ENCODE data around the gene CEACAM16. TPM values are rescaled to one million over a fixed set of nuclear protein-coding genes. Genes with fewer than 3 reads are reported as not detected.

The CEACAM16 gene
- total RNA-seq, 2 experiments from 2014 or later, result not detected

GRCh38 chr19:44749292-44749691, 50.3 kb downstream of the CEACAM16 start:
- ChIA-PET CTCF (interaction anchor here (0.6 to 2.0 kb wide), 3 partner anchors 22 to 768 kb away, joined by 3 to 6 read pairs (median 6); no protein-coding TSS in a partner anchor), POLR2A (interaction anchor here (0.6 kb wide), 2 partner anchors 18 to 21 kb away, joined by 3 to 8 read pairs; no protein-coding TSS in a partner anchor)

- ChIA-PET POLR2A (no interaction called here), CTCF (interaction anchor here (0.6 to 2.0 kb wide), 4 partner anchors 21 to 767 kb away, joined by 3 to 6 read pairs (median 4); no protein-coding TSS in a partner anchor)
These were observed 51.0 kb downstream of the CEACAM16 start for GRCh38 chr19:44749994-44750393.

GRCh38 chr19:44752123-44752815, 53.3 kb downstream of the CEACAM16 start:
- ChIA-PET POLR2A (interaction anchor here (0.6 to 1.8 kb wide), 2 partner anchors 28 kb away, joined by 3 to 7 read pairs; no protein-coding TSS in a partner anchor), CTCF (interaction anchor here (1.7 to 5.0 kb wide), 4 partner anchors 19 to 63 kb away, joined by 5 to 26 read pairs (median 10); no protein-coding TSS in a partner anchor)

- ChIA-PET CTCF (interaction anchor here (0.6 to 5.0 kb wide), 7 partner anchors 14 to 1150 kb away, joined by 4 to 26 read pairs (median 5); no protein-coding TSS in a partner anchor), POLR2A (interaction anchor here (0.6 to 1.8 kb wide), 6 partner anchors 12 to 715 kb away, joined by 3 to 7 read pairs (median 4); partner anchors contain the start of gene FOSB)
These were observed 54.1 kb downstream of the CEACAM16 start for GRCh38 chr19:44752816-44753625.

- CTCF ChIA-PET, result interaction anchor here (1.7 to 5.0 kb wide), 6 partner anchors 13 to 64 kb away, joined by 4 to 26 read pairs (median 5); no protein-coding TSS in a partner anchor
- POLR2A ChIA-PET, result interaction anchor here (0.6 to 1.8 kb wide), 5 partner anchors 12 to 714 kb away, joined by 3 to 7 read pairs (median 5); partner anchors contain the start of gene FOSB
These were observed 54.6 kb downstream of the CEACAM16 start for GRCh38 chr19:44753626-44753931.

- CTCF ChIA-PET, result interaction anchor here (1.7 to 5.0 kb wide), 6 partner anchors 13 to 65 kb away, joined by 4 to 26 read pairs (median 5); no protein-coding TSS in a partner anchor
These were observed 55.2 kb downstream of the CEACAM16 start for GRCh38 chr19:44753932-44754749.

GRCh38 chr19:44754750-44755080, 55.8 kb downstream of the CEACAM16 start:
- ChIA-PET CTCF (interaction anchor here (1.7 to 5.0 kb wide), 3 partner anchors 12 to 30 kb away, joined by 4 to 26 read pairs (median 5); no protein-coding TSS in a partner anchor), POLR2A (interaction anchor here (1.0 kb wide), 1 partner anchor 16 kb away, joined by 5 read pairs; no protein-coding TSS in a partner anchor)

More at GRCh38 chr19:44753932-44754749, 55.2 kb downstream of the CEACAM16 start:
- POLR2A ChIA-PET, result interaction anchor here (0.6 to 1.8 kb wide), 5 partner anchors 11 to 714 kb away, joined by 3 to 9 read pairs (median 5); partner anchors contain the start of gene FOSB

- POLR2A ChIA-PET, result interaction anchor here (0.6 to 1.0 kb wide), 2 partner anchors 16 to 1001 kb away, joined by 5 read pairs; no protein-coding TSS in a partner anchor
These were observed 56.3 kb downstream of the CEACAM16 start for GRCh38 chr19:44755219-44755618.

GRCh38 chr19:44756089-44756562, 57.2 kb downstream of the CEACAM16 start:
- CTCF ChIA-PET, result interaction anchor here (1.7 to 5.0 kb wide), 2 partner anchors 14 to 32 kb away, joined by 7 to 26 read pairs; no protein-coding TSS in a partner anchor
- POLR2A ChIA-PET, result interaction anchor here (0.7 kb wide), 1 partner anchor 32 kb away, joined by 4 read pairs; no protein-coding TSS in a partner anchor

More at GRCh38 chr19:44755219-44755618, 56.3 kb downstream of the CEACAM16 start:
- CTCF ChIA-PET, result interaction anchor here (5.0 kb wide), 1 partner anchor 31 kb away, joined by 26 read pairs; no protein-coding TSS in a partner anchor

- POLR2A ChIA-PET, result interaction anchor here (0.6 kb wide), 1 partner anchor 262 kb away, joined by 5 read pairs; no protein-coding TSS in a partner anchor
- CTCF ChIA-PET, result interaction anchor here (1.1 to 1.7 kb wide), 2 partner anchors 13 to 33 kb away, joined by 3 to 7 read pairs; no protein-coding TSS in a partner anchor
These were observed 58.2 kb downstream of the CEACAM16 start for GRCh38 chr19:44757057-44757734.

GRCh38 chr19:44757735-44758505, 59.0 kb downstream of the CEACAM16 start:
- CTCF ChIA-PET, result interaction anchor here (1.1 to 1.7 kb wide), 3 partner anchors 13 to 34 kb away, joined by 3 to 7 read pairs (median 5); no protein-coding TSS in a partner anchor
- POLR2A ChIA-PET, result interaction anchor here (0.6 kb wide), 1 partner anchor 261 kb away, joined by 5 read pairs; no protein-coding TSS in a partner anchor

- CTCF ChIA-PET, result interaction anchor here (1.2 kb wide), 1 partner anchor 12 kb away, joined by 5 read pairs; no protein-coding TSS in a partner anchor
- POLR2A ChIA-PET, result no interaction called here
These were observed 59.6 kb downstream of the CEACAM16 start for GRCh38 chr19:44758596-44758995.

GRCh38 chr19:44759083-44759804, 60.3 kb downstream of the CEACAM16 start:
- ChIA-PET CTCF (interaction anchor here (1.2 kb wide), 1 partner anchor 11 kb away, joined by 5 read pairs; no protein-coding TSS in a partner anchor), POLR2A (no interaction called here)

All from activated CD8-positive, alpha-beta memory T cell treated with anti-CD3 and anti-CD28 coated beads for 36 hours (primary cell).